PFSK-1 (cell line): Measurements from ENCODE around the gene EARS2.

Source experiments
- FOXP2 ChIP-seq: optimal IDR thresholded peaks from 2 replicates; pipeline ENCODE3; 2011; ENCODE audit warnings: borderline replicate concordance, control low read depth, inconsistent platforms; ENCODE audit not compliant: insufficient read depth; ENCODE audit errors: extremely low read length, extremely low read depth
- POLR2AphosphoS5 ChIP-seq: IDR thresholded peaks from 2 replicates; pipeline ENCODE4 v1.6.1; 2012; ENCODE audit warnings: low read depth, mild to moderate bottlenecking, control low read depth, low read length, moderate library complexity
- REST ChIP-seq, 2 experiments: IDR thresholded peaks; 2 replicates each; pipeline versions ENCODE4 v1.6.1 to v1.8.0; 2011 to 2012; ENCODE audit warnings: low read depth in 2 of 2, low read length in 2 of 2, control low read depth in 1 of 2, inconsistent platforms in 1 of 2, mild to moderate bottlenecking in 1 of 2, moderate library complexity in 1 of 2; ENCODE audit not compliant: insufficient read depth in 1 of 2
- SIN3A ChIP-seq: IDR thresholded peaks from 2 replicates; pipeline ENCODE4 v1.6.1; 2012; ENCODE audit warnings: mild to moderate bottlenecking, low read length, moderate library complexity, borderline replicate concordance; ENCODE audit not compliant: insufficient read depth
- TAF1 ChIP-seq: IDR thresholded peaks from 2 replicates; pipeline ENCODE4 v1.6.1; 2012; ENCODE audit warnings: low read length, control low read depth, borderline replicate concordance; ENCODE audit not compliant: insufficient read depth

Gene EARS2

GRCh38 chr16:23516366-23517137 lies 40.6 kb downstream of the EARS2 start:
- TF ChIP-seq FOXP2 (no peak), SIN3A (no peak), POLR2AphosphoS5 (no peak), TAF1 (no peak), REST (IDR thresholded peaks at IDR 0.05; ENCODE audit: insufficient read depth in 1 of 2, low read depth in 2 of 2, low read length in 2 of 2) (no peak)

GRCh38 chr16:23515881-23516280 lies 41.3 kb downstream of the EARS2 start:
- TF ChIP-seq FOXP2: no peak
- no peak for TF ChIP-seq REST (IDR thresholded peaks at IDR 0.05; ENCODE audit: insufficient read depth in 1 of 2, low read depth in 2 of 2, low read length in 2 of 2)
- no peak for TF ChIP-seq POLR2AphosphoS5
- TF ChIP-seq TAF1: no peak
- no peak for TF ChIP-seq SIN3A

- TF ChIP-seq TAF1: no peak
- TF ChIP-seq REST (IDR thresholded peaks at IDR 0.05; ENCODE audit: insufficient read depth in 1 of 2, low read depth in 2 of 2, low read length in 2 of 2): no peak
- no peak for TF ChIP-seq FOXP2
- TF ChIP-seq SIN3A: no peak
- no peak for TF ChIP-seq POLR2AphosphoS5
Measured at GRCh38 chr16:23514381-23515152, 42.6 kb downstream of the EARS2 start.

DNA sequence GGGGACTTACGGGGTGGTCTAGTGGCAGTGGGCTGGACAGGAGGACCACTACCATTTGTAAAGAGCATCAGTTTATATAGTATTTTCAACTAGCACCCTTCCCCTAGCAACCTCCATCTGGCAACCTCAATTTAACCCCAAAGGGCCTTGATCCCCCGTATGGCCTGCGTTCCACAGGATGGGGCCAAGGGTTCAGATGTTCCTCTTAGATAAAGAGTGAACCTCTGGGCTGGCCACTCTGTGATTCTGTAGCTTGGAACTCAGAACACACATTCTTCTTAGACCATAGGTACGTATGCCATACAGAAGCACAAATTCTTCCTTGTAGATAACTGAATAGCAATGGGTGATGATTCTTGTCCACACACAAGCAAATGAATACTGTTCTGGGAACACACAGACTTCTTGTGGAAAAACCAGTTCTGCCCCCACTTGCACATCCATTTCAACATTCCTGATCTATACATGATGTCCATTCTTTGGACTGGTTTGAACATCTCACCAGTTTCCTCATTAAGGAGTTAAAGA lies 44.9 kb downstream of the EARS2 start:
- TF ChIP-seq REST (IDR thresholded peaks at IDR 0.05; ENCODE audit: insufficient read depth in 1 of 2, low read depth in 2 of 2, low read length in 2 of 2) (no peak), POLR2AphosphoS5 (no peak), FOXP2 (no peak), TAF1 (no peak), SIN3A (no peak)
